ENCODE results near the gene PROZ.

The PROZ gene

DNA sequence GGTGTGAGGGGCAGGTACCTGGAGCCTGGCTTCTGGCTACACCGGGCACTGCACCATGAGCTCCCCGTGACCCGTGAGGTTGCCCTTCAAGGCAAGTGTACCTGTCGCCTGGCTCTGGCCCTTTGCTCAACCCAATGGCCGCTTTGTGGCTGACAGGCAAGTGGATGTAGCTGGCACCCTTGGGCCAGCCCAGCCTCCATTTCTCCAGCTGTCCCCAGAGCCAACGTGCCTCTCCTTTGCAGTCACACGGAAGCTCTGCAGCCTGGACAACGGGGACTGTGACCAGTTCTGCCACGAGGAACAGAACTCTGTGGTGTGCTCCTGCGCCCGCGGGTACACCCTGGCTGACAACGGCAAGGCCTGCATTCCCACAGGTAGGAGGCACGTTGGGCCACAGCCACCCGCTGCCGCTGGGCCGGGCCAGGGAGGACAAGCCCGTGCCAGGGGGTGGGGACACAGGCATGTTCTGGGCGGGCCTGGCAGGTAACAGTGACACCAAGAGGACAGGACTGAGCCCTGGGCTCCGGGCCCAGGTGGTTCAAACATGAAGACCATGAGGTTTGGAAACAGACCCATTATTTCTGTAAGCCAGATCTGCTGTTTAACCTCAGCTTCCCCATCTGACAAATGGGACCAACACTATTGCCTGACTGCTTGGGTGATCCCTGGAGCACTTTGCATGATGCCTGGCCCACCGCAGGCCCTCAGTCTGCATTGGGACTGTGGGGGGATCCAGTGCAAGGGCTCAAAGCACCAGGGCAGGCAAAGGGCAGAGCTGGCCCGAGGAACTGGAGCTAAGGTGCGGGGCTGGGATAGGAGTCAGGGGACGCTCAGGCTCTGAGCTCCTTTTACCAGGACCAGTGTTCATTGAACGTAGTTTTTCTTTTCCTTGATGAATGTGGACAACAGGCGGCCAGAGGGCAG is 17.5 kb upstream of the PROZ start:
- DNase-seq (ENCODE audit: low spot score): no peak

DNA sequence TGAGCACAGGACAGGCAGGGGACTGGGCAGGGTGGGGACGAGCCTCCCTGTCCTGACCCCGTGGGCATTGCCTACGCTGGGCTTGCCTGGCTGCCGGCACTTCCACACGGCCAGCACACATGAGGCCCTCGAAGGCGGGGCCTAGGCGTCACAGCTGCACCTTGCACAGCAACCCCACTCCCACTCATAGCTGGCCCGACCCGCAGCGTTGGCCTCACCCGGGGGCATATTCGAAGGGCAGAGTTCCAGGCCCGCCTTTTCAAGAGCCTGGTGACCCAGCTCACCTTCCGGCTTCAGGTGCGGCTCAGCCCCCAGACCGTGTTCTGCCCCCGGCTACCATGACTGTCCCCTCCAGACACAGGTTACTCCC is 16.9 kb upstream of the PROZ start:
- no peak for DNase-seq (ENCODE audit: low spot score)

DNA sequence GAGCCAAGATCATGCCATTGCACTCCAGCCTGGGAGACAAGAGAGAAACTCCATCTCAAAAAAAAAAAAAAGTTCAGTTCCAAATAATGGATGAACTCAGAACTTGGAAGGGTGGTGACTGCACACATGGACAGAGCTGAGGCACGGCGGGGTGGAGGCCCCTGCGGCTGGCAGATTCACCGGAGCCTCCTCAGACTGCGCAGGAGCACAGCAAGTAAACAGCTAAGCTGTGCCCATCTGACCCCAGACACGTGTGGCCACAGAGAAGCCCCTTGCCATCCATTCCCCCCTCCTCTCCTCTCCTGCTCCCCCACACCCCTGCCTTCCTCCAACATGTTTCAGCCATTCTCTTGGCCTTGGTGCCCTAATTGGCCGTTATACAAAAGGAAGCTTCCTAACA is 15.6 kb upstream of the PROZ start:
- no peak for DNase-seq (ENCODE audit: low spot score)

DNA sequence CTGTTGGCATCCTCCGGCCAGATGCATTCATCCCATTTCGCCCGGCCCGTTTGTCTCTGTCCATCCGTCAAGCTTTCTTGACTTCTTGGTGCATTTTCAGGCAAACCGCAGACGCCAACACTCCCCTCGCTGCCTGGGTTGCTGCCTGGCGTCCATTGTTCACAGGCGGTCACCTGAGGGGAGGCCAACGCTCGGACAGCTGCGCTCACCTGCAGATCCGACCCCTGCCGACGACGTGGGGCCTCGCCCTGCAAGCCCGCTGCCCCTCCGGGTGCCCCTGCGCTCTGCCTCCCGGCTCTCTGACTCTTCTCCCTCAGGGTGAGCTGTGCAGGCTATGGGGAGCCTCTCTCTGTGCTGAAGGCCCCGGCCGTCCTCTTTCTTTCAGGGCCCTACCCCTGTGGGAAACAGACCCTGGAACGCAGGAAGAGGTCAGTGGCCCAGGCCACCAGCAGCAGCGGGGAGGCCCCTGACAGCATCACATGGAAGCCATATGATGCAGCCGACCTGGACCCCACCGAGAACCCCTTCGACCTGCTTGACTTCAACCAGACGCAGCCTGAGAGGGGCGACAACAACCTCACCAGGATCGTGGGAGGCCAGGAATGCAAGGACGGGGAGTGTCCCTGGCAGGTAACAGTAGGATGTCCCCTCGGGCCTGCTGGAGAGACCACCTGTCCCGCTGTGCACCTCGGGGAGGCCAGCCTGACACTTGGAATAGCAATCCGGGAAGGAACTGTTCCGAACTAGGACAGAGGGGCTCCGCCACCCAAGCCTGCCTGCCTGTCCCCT is 14.8 kb upstream of the PROZ start:
- DNase-seq (ENCODE audit: low spot score): no peak

DNA sequence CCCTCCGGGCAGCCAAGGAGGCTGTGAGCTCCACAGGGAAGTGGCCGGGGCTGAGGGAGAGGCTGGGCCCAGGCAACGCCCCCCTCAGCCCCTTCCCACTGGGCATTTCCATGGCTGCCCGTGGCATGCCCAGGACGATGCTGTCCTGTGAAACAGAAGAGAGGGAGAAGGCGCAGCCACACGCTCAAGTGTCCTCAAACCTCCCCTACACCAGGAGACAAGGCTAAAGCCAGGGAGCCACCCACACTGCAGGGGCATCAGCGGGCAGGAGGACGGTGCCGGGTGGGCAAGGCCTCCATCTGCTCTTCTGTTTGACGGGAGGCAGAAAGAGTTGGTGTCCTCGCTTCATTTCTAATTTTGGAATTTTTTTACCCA is 14.2 kb upstream of the PROZ start:
- DNase-seq (ENCODE audit: low spot score): no peak

DNA sequence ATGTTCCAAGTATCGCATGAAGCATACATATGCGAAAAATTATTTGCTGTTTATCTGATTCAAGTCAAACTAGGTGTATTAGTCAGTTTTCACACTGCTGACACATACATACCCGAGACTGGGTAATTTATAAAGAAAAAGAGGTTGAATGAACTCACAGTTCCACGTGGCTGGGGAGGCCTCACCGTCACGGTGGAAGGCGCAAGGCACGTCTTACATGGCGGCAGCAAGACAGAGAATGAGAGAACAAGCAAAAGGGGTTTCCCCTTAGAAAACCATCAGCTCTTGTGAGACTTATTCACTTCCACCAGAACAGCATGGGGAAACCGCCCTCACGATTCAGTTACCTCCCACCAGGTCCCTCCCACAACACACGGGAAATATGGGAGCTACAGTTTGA is 13.0 kb upstream of the PROZ start:
- DNase-seq (ENCODE audit: low spot score): no peak

DNA sequence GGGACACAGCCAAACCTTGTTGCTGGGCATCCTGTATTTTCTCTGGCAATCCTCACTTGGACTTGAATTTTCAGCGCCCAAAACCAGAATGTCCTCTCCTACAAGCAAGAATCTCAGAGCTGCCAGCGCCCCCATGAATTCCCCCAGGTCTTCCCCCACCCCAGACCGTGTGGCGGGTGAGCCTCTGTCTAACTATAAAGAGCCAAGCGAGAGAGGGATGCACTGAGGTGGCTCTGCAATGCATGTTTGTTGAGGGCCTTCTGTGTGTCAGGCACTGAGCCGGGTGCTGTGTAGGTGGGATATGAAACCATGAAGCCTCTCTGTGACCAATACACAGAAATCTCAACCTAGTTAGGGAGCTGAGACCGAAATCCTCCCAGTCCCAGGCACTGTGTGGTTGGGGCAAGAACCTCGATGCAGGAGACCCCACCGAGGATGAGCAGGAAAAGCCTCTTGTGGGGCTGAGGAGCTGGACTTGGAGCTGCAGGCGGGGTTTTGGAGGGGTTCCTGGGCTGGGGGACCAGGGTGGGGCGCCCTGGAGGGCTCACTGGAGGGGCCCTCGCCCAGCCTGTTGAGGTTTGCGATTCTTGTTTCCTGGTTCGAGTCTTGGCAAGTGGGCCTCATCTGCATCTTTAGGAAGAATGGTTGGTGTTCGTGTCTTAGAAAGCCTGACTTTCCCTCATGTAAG is 12.4 kb upstream of the PROZ start:
- no peak for DNase-seq (ENCODE audit: low spot score)

DNA sequence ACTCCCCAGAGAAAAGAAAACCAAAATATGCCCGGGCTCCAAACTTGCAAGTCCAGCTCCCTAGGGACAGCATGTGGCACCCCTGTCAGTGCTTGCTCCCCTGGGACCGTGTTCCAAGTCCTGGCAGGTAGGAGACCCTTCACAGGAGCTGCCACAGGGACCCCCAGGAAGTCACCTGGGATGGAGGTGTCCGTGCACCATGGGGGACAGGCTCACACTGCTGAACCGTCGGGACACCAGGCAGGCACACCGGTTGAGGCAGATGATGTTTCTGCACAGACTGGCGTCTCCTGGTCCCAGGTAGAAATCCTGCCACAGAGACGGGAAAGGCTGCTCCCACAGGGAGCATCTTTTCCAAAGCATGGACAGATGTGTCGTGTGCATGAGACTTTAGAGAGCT is 11.7 kb upstream of the PROZ start:
- no peak for DNase-seq (ENCODE audit: low spot score)

DNA sequence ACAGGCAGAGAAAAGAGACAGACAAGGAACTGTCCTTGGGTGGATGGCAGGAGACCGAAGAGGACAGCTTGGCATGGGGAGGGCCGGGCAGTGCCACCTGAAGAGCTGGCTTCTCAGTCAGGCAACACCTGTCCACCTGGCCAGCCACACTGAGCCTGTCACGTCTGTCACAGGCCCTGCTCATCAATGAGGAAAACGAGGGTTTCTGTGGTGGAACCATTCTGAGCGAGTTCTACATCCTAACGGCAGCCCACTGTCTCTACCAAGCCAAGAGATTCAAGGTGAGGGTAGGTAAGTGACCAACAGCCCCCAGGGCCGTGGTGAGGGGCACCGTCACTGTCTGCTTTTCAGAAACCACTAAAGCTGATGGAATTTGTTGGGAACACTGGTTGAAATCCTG is 11.2 kb upstream of the PROZ start:
- DNase-seq (ENCODE audit: low spot score): no peak

DNA sequence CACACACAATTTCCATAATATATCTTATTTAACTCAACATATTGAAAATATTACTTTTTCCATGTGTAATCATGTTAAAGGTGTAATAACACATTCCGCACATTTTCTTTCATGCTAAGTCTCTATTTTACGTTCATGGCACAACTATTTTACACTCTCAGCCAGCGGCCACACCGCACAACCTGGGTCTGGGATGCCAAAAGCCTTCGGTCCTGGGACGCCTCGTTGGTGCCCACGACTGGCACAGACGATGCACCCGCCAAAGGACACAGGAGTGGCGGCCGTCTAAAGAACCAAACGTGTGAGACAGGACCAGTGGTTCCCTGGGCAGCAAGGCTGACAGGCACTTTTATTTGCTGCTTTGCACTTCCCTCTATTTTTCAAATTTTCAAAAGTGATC is 10.0 kb upstream of the PROZ start:
- DNase-seq (ENCODE audit: low spot score): no peak

DNA sequence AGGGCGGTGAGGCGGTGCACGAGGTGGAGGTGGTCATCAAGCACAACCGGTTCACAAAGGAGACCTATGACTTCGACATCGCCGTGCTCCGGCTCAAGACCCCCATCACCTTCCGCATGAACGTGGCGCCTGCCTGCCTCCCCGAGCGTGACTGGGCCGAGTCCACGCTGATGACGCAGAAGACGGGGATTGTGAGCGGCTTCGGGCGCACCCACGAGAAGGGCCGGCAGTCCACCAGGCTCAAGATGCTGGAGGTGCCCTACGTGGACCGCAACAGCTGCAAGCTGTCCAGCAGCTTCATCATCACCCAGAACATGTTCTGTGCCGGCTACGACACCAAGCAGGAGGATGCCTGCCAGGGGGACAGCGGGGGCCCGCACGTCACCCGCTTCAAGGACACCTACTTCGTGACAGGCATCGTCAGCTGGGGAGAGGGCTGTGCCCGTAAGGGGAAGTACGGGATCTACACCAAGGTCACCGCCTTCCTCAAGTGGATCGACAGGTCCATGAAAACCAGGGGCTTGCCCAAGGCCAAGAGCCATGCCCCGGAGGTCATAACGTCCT is 9.4 kb upstream of the PROZ start:
- no peak for DNase-seq (ENCODE audit: low spot score)

DNA sequence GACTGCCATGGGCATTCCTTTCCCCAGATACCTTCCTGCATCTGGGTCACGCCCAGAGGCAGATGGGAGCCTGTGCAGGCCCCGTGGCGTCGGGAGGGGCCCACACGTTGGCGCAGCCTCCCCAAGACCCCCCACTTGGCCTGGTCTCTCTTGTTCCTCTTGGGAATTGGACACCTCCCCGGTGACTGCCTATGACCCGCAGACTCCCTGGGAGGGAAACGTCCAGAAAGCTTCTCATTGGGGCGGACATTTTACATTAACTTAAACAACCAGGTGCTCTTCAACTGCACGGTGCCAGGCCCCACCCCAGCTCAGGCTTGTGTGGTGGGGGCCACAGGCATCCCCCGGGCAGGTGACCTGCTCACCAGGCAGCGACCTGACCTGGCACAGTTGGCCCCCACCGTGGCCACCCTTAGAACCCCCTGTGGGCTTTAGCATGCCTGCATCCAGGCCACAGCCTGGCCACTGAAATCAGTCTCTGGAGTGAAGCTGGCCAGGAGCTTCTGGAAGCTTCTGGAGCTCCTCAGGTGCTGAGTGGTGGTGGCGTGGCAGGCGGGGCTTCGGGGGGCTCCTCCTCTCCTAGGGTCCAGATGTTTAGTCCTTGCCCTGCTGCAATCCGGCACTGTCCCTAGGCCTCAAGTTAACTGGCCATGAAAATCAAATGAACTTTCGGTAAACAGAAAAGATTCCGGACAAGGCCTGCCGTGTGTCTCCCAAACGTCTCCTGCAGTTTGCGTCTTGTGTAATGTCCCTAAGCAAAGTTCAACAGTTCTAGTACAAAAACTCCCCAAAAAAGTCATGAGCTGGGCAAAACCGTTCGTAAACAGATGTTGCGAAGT is 8.5 kb upstream of the PROZ start:
- no peak for DNase-seq (ENCODE audit: low spot score)

DNA sequence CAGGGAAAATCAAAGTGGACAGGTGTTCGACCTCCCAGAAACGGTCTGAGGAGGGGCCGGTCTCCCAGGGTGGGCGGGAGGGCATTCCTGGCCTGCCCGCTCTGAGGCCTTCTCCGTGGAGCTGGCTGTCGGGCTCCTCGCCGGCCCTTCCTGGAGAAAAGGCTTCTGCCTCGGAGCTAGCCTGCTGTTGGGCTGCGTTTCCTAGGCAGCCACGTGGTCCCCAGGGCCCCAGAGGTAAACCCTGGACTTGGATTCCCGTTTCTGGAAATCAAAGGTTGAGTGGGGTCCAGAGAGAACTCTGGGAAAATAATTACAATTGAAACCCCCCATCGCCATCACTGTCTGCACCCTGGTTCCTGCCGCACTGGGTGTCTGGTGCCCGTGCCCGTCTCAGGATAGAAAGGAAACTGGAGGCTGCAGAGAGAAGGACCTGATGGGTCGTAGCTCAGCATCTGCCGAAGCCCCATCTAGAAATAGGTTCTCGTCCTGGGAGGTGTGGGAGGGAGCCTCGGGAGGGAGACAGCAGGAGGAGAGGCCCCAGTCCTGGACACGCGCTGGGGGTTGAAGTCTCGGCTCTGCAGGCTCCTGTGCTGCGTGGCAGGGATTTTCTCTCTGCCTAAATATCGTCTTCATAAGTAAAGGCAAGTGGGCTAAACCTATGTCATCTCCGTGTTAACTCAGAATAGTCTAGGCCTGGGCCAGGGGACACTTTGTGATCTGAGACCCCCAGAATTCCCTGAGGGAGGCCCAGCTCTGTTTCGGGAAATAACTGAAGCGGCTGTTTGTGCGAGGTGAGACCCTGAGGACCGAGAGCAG is 7.7 kb upstream of the PROZ start:
- DNase-seq (ENCODE audit: low spot score): no peak

DNA sequence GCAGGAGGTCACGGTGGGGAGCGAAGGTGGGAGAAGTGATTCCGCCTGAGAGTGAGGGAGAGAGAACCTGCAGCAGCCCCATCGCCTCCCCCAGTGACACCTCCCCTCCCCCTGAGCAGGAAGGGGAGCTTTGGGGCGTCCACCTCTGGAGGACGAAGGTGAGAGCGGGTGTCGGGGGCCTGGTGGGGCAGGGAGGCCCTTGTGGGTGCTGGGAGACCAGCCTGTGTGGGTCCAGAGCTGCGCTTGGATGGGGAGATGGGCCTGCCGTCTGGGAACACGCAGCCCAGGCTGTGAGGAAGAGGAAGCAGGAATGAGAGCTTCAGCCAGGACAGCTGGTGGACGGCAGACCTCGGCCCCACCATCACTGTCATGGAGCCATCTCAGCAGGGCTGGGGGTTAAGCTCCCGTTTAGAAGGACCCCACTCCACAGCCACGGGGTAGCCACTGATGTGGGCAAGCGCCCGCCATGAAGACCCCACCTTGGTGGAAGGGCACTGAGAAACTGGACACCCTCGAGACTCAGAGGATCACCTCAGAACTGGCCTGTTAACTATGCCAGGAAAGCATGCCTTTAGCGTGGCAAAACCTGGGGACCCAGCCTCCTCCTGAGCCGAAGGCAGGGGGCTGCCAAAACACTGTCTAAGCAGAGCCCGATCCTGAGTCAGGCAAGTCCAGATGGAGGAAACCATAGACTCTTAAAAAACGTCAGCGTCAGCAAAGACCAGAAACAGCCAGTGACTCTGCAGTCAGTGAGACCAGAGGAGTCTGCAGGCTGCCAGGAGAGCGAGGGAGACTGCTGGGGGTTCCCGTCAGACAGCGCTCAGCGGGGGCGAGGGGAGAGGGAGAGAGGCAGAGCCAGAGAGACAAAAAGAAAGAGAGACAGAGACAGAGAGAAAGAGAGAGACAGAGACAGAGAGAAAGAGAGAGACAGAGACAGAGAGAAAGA is 6.4 kb upstream of the PROZ start:
- DNase-seq (ENCODE audit: low spot score): no peak

DNA sequence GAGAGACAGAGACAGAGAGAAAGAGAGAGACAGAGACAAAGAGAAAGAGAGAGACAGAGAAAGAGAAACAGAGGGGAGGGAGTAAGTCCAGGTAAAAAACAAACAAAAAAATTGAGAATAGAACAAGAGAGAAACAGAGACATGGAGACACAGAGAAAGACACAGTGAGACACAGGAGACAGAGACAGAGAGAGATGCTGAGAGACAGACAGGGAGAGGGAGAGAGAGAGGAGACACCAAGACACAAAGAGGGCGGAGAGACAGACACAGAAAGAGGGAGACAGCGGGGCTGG is 5.8 kb upstream of the PROZ start:
- DNase-seq (ENCODE audit: low spot score): no peak

DNA sequence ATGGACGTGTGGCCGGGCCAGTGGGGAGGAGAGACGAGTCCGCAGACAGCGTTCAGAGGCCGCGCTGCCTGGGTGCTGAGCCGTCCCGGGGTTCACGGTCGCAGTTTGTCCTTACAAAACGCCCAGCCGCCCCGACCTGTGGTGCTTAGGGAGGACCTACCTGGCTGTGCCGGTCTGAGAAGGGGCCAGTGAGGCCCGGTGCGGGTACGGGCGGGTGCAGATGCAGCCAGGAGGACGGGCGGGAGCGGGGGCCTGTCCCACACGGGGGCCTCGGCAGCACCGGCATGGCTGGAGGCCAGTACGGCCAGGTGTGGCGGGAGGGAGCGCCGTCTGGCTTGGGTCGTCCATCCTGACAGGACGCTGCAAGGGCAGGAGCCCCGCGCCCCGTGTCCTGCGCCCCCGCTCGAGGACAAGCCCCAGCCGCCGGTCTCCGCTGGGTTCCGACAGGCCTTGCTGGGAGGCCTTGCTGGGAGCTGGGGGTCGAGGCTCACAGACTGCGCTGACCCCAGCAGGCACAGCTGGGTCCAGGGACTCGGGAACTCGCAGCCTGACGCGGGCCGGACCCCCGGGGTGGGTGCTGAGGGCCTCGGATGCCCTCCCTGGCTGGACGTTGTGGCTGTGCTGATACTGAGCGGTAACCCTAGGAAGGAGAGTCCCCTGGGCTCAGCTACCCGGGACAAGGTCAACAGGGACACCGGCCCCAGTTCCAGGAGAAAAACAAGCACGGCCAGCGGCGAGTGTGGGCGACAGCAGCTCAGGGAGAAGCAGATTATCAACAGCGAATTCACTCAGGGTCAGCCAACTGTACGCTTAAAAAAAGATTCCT is 5.3 kb upstream of the PROZ start:
- DNase-seq (ENCODE audit: low spot score): peak; percentile 61

DNA sequence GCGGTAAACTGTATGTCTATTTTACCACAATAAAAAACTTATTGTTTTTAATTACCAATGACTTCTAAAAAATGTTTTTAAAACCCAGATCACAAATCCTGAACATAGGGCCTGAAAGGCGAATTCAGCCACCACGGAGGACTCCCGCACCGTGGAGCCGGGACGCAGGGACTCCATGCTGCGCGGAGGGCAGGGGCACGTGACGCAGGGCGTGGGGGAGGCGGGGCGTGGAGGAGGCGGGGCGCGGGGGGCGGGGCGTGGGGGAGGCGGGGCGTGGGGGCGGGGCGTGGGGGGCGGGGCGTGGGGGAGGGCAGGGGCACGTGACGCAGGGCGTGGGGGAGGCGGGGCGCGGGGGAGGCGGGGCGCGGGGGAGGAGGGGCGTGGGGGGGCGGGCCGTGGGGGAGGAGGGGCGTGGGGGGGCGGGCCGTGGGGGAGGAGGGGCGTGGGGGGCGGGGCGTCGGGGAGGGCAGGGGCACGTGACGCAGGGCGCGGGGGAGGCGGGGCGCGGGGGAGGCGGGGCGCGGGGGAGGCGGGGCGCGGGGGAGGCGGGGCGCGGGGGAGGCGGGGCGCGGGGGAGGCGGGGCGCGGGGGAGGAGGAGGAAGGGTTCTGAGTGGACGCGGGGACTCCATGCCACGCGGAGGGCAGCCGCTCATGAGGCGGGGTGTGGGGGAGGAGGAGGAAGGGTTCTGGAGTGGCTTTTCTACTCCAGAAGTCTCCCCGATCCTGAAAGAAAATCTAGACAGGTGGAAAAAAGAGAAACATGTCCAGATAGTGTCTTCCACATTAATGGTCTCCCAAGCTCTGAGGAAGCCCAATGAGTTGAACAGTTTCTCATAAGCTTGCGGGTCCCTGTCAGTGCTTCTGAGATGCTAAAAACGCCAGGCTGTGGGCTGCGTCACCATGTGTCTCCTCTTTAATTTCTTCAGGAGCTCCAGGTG is 4.4 kb upstream of the PROZ start:
- DNase-seq (ENCODE audit: low spot score): peak; percentile 55

DNA sequence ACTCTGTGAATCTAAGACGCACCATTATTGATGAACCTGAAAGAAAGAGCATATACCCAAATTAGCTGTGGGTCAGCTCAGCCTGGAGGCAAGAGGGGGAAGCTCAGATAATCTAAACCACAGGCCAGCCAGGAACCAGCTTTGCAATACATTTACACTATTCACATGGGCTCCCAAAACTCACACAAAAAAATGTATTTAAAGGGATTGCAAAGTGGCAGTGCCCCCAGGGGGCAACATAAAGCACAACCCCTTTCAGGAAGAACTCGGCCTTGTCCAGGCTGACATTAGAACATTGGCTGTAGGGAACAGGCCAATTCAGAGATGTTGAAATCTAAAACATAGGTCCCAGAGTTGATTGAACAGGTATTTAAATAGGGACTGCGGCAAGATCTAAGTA is 3.2 kb upstream of the PROZ start:
- no peak for DNase-seq (ENCODE audit: low spot score)
